Activated CD8-positive, alpha-beta memory T cell treated with anti-CD3 and anti-CD28 coated beads for 1 hour (primary cell): Measurements from ENCODE around the gene TMEM242.

Experiments
- DNase-seq, 2 donors: peaks; one replicate each; pipeline ENCODE4 v3.0.0-alpha.2; 2020; ENCODE audit warnings: low read depth in 1 of 2; ENCODE audit errors: extremely low read depth in 1 of 2

TMEM242 gene

DNA sequence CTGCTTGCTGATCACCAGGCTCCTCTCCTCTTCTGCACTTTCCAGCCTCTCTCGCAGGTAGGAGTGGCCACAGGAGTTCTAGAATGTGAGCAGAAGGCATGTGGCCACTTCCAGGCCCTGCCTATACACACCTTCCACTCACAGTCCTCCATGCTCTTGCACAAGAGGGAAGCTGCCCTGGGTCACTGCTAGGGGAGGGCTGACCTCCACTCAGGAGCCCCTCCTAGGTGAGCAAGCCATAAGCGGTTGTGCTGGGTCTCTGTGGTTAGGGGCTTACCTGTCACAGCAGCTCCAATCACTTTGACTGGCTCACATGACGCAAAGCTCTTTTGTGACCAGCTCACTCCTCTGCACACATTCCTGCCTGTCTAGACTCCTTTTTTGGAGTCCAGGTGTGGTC, 68.2 kb downstream of the TMEM242 start:
- no peak for DNase-seq

DNA sequence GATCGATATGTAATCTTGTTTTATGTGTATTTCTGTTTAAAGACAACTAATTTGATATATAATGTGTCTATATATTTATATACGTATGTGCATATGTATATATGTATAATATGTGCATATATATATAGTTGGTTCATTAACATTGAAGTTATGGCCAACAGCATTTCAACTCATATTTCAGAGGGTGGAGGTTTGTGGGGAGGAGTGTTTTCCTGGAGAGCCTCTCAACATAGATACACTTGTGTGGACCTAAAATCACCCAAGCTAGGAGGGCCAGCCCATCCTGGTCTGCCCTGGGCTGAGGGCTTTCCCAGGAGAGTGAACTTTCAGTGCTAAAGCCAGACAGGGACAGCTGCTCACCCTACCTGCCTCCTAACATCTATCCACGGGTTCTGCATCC, 68.8 kb downstream of the TMEM242 start:
- no peak for DNase-seq

DNA sequence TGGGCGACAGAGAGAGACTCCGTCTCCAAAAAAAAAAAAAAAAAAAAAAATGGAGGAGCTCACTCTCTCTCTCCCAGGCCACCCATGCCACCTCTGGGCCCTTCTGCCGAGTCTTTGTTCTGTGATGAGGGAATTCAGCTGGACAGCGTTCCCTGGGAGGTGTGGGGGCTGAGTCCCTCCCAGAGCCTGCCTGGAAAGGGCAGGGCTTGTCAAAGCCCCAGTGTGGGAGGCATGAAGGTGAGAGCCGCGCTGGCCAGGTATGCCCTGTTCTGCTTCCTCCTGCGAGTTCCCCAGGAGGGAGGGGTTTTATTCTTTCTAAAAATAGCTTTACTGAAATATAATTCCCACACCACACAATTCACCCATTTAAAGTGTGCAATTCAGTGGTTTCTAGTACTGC, 69.6 kb downstream of the TMEM242 start:
- no peak for DNase-seq

DNA sequence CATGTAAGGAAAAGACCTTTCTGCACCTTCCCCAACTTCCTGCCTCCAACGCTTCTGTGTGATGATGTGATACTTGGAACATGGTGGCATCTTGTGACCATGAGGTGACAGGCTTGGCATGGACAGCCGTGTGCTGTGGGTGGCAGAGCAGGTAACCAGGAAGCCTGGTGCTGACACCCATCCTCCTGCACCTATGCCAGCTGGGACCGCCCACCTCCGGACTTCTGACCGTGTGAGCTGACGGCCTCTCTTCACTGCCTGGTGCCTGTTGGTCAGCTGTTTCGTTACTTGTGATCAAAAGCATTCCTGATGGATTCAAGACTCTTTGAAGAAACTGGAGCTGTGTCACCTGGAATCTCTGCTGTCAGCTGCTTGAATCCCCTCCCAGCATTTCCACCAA, 70.3 kb downstream of the TMEM242 start:
- no peak for DNase-seq

DNA sequence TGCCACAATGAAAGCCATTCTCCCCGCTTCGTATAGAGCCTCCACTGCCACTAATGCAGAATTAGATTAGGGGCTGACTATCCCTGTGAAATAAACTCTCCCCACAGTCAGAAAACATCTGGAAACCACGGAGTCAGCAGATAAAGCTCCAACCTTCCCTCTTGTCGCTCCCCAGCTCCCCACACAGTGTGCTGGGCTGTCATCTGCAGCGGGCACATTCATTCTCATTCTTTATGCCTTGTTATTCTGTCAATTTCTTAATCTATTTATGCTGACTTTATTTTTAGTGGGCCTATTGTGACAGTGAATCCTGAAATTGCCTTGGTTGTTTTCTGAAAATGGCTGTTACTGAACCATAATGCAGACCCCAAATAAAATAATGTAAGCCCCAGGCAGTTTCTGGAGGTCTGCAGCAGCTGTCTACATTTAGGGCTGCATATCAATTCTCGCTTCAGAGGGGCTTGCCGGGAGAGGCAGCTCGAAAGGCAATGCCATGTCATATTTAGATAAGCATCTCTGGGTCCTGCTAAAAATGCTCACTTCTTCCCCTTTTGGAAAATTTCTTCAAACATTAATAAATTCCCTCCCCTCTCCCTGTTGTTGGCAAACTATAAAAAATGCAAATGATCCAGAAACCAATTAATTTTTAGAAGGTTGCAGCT, 71.6 kb downstream of the TMEM242 start:
- DNase-seq = no peak

DNA sequence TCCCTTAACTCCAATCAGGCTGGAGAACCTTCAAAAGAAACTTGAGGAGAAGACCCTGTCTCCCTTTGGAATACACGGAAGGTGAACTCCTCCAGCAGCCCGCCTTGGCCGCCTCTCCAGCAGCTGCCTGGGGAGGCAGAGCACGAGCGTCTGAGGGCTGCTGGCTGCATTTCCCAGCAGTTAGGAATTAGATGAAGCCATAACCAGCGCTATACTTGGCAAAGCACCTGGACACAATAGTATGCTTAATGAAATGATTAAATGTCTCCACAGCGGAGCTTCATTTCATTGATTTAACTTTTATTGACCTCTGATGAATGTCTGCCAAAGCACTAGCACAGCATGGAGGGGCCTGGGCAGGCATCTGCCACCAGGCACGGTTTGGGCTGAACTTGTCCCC, 73.5 kb downstream of the TMEM242 start:
- no peak for DNase-seq

DNA sequence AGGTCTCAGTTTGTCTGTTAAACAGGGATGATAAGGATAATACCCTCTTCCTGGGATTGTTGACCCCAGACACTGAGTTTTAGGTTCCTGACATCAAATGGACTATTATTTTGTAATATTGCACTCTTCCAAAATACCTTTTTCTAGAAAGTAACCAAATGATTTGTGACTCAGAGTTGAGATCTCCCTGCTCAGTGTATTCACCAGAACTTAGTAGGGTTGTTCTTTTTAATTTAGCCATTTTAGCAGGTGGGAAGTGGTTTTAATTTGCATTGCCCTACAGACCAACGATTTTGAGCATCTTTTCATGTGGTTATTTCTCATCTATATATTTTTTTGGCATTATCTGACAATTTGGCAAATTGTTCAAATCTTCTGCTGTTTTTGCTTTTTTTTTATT, 75.1 kb downstream of the TMEM242 start:
- no peak for DNase-seq

DNA sequence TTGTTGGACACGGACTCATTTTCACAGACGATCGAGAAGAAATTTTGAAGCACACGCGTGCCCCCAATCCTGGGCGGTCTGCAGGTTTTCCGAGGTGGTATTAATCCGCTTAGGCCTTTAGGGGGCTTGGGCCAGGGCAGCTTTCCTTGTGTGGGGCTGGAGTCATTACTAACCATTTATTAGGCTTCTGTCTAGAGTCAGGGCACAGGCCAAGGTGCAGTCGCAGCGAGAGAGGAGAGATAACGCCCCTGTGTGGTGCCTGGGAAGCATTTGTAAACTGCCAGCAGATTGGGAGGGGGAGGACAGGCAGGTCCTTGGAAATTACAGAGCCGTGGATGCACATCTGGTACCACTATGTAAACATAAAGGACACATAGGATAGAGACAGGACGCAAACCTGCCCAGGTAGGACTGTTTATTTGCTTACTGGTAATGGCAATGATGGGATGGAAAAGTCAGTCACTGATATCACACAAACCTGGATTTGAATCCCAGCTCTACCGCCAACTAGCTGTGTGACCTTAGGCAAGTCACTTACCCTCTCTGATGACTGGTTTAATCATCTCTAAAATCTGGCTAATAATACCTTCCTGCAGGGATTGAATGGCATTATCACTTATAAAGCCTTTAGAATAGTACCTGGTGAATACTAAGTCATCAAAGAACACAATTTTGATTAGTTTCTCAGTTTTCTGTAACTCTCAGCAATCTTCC, 76.4 kb downstream of the TMEM242 start:
- no peak for DNase-seq

DNA sequence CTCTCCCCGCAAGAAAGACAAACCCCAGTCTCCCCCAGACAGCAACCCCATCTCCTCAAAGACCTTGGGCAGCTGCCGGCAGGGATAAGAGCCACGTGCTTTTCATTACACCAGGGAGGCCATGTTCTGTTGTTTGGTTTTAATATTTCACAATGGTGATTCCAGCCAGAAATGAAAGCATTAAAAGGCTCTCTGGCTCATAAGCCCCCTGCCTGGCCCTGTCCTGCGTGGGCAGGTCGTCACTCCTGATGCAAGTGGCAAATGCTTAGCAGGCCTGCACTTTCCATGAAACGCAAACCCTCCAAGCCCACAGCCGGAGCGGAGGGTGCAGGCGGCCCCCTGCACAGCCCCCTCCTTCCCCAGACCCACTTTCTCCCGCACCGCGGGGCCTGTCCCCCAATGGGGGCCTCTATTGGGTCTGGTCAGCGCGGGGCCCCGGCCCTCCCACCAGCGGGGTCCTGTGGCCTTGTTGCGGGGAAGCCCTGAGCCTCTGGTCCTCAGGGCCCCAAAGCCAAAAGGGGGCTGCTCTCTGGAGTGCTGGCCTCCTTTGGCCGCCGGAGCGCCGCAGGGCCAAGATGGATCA, 77.2 kb downstream of the TMEM242 start:
- no peak for DNase-seq

DNA sequence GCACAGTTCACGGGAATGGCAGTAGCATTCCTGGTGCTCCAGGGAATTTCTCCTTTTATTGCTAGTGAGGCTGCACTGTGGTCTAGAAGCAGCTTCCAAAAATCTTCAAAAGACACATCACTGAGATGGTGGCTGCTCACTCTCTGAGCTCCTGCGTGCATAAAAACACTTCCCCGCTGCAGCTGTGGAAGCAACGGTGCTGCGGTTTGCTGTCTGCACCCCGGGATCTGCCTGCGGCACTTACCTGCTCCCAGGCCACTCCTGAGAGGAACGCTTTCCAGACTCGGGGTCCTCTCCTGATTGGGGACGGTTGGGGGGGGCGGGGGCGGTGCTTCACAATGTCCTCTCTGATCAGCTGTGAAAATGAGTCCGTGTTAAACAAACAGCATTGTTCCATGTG, 77.9 kb downstream of the TMEM242 start:
- no peak for DNase-seq

GRCh38 chr6:157244780-157245179, 78.5 kb downstream of the TMEM242 start:
- DNase-seq = no peak

DNA sequence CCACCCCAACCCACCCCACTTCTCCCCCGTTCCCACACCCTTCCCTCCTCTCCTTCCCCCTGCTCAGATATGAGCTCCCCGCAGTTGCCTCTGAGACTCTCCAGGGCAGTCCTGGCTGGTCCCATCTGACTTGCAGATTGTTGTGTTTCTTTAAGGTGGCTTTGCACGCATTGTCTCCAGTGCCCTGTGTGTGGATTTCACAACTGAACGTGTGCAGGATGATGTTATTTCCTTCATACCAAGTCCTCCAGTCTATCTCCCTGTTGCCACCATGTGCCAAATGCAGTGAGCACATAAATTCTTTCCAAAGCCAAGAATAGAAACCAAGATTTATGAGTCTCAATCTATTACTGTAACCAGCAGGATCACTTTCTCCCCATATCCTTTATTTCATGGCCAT, 79.1 kb downstream of the TMEM242 start:
- DNase-seq = no peak

DNA sequence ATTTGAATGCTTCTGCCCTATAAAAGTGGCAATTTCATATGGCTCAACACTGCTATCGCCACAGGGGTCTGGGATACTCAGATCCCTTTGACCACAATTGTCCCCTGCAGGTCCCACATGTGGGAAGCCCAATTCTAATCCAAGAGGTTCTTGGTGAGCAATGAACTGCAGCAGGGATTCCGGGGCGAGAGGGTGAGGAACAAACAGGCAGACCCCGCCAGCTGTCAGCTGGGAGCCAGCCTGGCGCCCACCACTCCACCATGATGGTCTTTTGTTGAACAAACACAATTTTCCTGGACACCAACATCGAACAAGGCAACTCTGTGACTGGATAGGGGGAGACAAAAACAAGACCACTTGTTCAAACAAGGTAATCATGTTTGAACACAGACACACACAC, 80.5 kb downstream of the TMEM242 start:
- DNase-seq = no peak

GRCh38 chr6:157240960-157241311, 82.4 kb downstream of the TMEM242 start:
- DNase-seq = no peak

- no peak for DNase-seq
Measured at GRCh38 chr6:157240059-157240959, 83.0 kb downstream of the TMEM242 start.

GRCh38 chr6:157239671-157240058, 83.7 kb downstream of the TMEM242 start:
- no peak for DNase-seq
